ENCODE results near the gene THRAP3. TPM values are rescaled to one million over a fixed set of nuclear protein-coding genes. Genes with fewer than 3 reads are reported as not detected.

The THRAP3 gene
- total RNA-seq, 1 experiment from 2014 or later = 55.7 TPM

- POLR2A ChIA-PET (ENCODE audit: unreplicated experiment) = no interaction called here
- Histone ChIP-seq H3K27me3 (ENCODE audit: low read length) (no peaks in the 10 kb centered on the region), H3F3A (ENCODE audit: low read length, unreplicated experiment) (peaks cover 11% of the 10 kb centered on the region), H3K36me3 (ENCODE audit: low read depth, low read length) (peaks cover 30% of the 10 kb centered on the region), H4K20me1 (ENCODE audit: low read length) (0 out of 2 replicates have a peak, but pooled peaks cover 4% of the 10 kb centered on the region), H3K4me1 (ENCODE audit: insufficient read depth, low read length) (peaks cover 40% of the 10 kb centered on the region), H3K79me2 (ENCODE audit: low read length) (peaks cover 28% of the 10 kb centered on the region), H3K27ac (ENCODE audit: low read length) (no peak overlapping the region), H3K4me2 (ENCODE audit: low read length) (no peak overlapping the region), H3K4me3 (ENCODE audit: low read length) (no peak overlapping the region), H3K9me2 (replicated peaks; ENCODE audit: low read length) (no peaks in the 10 kb centered on the region), H2AFZ (ENCODE audit: low read length) (no peak overlapping the region), H3K9ac (ENCODE audit: low read length) (no peak overlapping the region), H3K9me3 (ENCODE audit: low read length) (no peaks in the 10 kb centered on the region)
- no peak for TF ChIP-seq EZH2 (IDR thresholded peaks at IDR 0.05; ENCODE audit: low read length, unreplicated experiment)
- intact Hi-C loops (cut with micrococcal nuclease) = no loop called here
- no peak for DNase-seq
- no TSS peak for BruUV-seq (replicated peaks)
- CTCF ChIA-PET = interaction anchor here (0.6 kb wide), 1 partner anchor 747 kb away, joined by 4 read pairs; the partner anchor contains the start of gene KIAA0319L
- ATAC-seq = no peak
Measured at GRCh38 chr1:36303650-36304360, 79.6 kb downstream of the THRAP3 start.

GRCh38 chr1:36304521-36304920 lies 80.3 kb downstream of the THRAP3 start:
- intact Hi-C loops (cut with micrococcal nuclease) = no loop called here
- Histone ChIP-seq H3K27me3 (ENCODE audit: low read length) (no peaks in the 10 kb centered on the region), H3K27ac (ENCODE audit: low read length) (no peak overlapping the region), H3K36me3 (ENCODE audit: low read depth, low read length) (peaks cover 30% of the 10 kb centered on the region), H3F3A (ENCODE audit: low read length, unreplicated experiment) (peaks cover 11% of the 10 kb centered on the region), H3K4me2 (ENCODE audit: low read length) (no peak overlapping the region), H4K20me1 (ENCODE audit: low read length) (0 out of 2 replicates have a peak, but pooled peaks cover 4% of the 10 kb centered on the region), H3K4me3 (ENCODE audit: low read length) (no peak overlapping the region), H2AFZ (ENCODE audit: low read length) (no peak overlapping the region), H3K9ac (ENCODE audit: low read length) (no peak overlapping the region), H3K4me1 (ENCODE audit: insufficient read depth, low read length) (peaks cover 39% of the 10 kb centered on the region), H3K9me3 (ENCODE audit: low read length) (no peaks in the 10 kb centered on the region), H3K79me2 (ENCODE audit: low read length) (peaks cover 28% of the 10 kb centered on the region), H3K9me2 (replicated peaks; ENCODE audit: low read length) (no peaks in the 10 kb centered on the region)
- ChIA-PET POLR2A (ENCODE audit: unreplicated experiment) (no interaction called here), CTCF (no interaction called here)
- ATAC-seq = no peak
- no peak for DNase-seq
- TF ChIP-seq CTCF (conservative IDR thresholded peaks at IDR 0.05; ENCODE audit: low read depth, low read length) = no peak
- TF ChIP-seq EZH2 (IDR thresholded peaks at IDR 0.05; ENCODE audit: low read length, unreplicated experiment) = no peak
- TF ChIP-seq EZH2phosphoT487 (IDR thresholded peaks at IDR 0.05; ENCODE audit: borderline replicate concordance, low read length) = no peak
- TSS peak; percentile 13 for BruUV-seq (replicated peaks)

- H3K4me2 ChIP-seq (ENCODE audit: low read length) = peak overlapping the region; percentile 85
- no TSS peak for BruUV-seq (replicated peaks)
- no peaks in the 10 kb centered on the region for H3K9me3 ChIP-seq (ENCODE audit: low read length)
- H2AFZ ChIP-seq (ENCODE audit: low read length) = no peak overlapping the region
- H3K4me3 ChIP-seq (ENCODE audit: low read length) = no peak overlapping the region
- H3F3A ChIP-seq (ENCODE audit: low read length, unreplicated experiment) = peaks cover 10% of the 10 kb centered on the region
- H3K9ac ChIP-seq (ENCODE audit: low read length) = no peak overlapping the region
- ATAC-seq (no peak), DNase-seq (no peak)
- H3K4me1 ChIP-seq (ENCODE audit: insufficient read depth, low read length) = peaks cover 35% of the 10 kb centered on the region
- intact Hi-C loops (cut with micrococcal nuclease) = no loop called here
- H4K20me1 ChIP-seq (ENCODE audit: low read length) = 0 out of 2 replicates have a peak, but pooled peaks cover 3% of the 10 kb centered on the region
- H3K9me2 ChIP-seq (replicated peaks; ENCODE audit: low read length) = no peaks in the 10 kb centered on the region
- no peak for TF ChIP-seq EZH2 (IDR thresholded peaks at IDR 0.05; ENCODE audit: low read length, unreplicated experiment)
- no peak for TF ChIP-seq CTCF (conservative IDR thresholded peaks at IDR 0.05; ENCODE audit: low read depth, low read length)
- TF ChIP-seq EZH2phosphoT487 (IDR thresholded peaks at IDR 0.05; ENCODE audit: borderline replicate concordance, low read length) = no peak
- POLR2A ChIA-PET (ENCODE audit: unreplicated experiment) = interaction anchor here (0.5 kb wide), 1 partner anchor 663 kb away, joined by 12 read pairs; no protein-coding TSS in a partner anchor
- H3K27me3 ChIP-seq (ENCODE audit: low read length) = no peaks in the 10 kb centered on the region
- H3K27ac ChIP-seq (ENCODE audit: low read length) = no peak overlapping the region
- CTCF ChIA-PET = interaction anchor here (1.9 kb wide), 1 partner anchor 156 kb away, joined by 8 read pairs; the partner anchor contains the start of gene TRAPPC3
- peaks cover 28% of the 10 kb centered on the region for H3K79me2 ChIP-seq (ENCODE audit: low read length)
- H3K36me3 ChIP-seq (ENCODE audit: low read depth, low read length) = peaks cover 30% of the 10 kb centered on the region
Measured at GRCh38 chr1:36304970-36305914, 81.0 kb downstream of the THRAP3 start.

Measured in PC-3 (cell line).